Pons (tissue), 1 donor: ENCODE data around the gene PLK5.
"Not testable (repeated sequence)": the region's sequence is repeated elsewhere in the genome, so short reads cannot be mapped to it uniquely, and the experiment has no call there.

ENCODE experiments used
- DNase-seq: peaks from one replicate; pipeline ENCODE4 v3.0.0-alpha.2; 2016; ENCODE audit warnings: low spot score

Gene PLK5

DNA sequence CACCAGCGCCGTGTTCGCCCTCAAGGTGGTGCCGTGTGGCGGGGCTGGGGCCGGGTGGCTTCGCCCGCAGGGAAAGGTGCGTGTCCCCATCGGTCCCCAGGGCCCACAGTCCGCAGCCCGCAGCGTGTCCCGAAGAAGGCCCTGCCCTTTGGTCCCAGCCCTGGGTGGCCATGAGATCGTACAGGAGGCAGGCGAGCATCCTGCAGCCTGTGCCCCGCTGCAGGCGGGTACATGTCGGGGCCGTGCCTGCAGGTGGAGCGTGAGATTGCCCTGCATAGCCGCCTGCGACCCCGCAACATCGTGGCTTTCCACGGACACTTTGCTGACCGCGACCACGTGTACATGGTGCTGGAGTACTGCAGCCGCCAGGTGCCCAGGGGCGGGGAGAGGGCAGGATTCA, 1.5 kb downstream of the PLK5 start:
- DNase-seq = no peak

DNA sequence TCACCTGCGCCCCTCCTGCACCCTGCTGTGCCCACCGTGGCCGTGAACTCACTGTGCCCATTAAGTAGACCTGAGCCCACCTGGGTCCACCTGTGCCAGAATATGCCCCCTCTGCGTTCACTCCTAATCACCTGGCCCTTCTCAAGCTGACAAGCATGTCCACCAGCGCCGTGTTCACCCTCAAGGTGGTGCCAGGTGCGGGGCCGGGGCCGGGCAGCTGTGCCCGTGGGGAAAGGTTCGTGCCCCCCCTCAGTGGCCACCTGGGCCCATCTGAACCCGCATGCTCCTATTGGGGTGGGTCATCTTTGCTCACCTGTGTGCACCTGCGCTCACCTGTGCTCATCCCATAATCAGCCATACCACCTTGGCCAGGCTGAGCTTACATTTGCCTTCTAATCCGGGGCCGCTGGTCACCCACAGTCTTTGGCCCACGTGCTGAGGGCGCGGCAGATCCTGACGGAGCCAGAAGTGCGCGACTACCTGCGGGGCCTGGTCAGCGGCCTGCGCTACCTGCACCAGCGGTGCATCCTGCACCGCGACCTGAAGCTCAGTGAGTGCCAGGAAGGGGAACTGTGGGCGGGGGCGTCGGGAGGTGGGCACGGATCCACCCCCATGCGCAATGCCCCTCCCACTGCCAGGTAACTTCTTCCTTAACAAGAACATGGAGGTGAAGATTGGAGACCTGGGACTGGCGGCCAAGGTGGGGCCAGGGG, 2.3 kb downstream of the PLK5 start:
- DNase-seq = no peak

DNA sequence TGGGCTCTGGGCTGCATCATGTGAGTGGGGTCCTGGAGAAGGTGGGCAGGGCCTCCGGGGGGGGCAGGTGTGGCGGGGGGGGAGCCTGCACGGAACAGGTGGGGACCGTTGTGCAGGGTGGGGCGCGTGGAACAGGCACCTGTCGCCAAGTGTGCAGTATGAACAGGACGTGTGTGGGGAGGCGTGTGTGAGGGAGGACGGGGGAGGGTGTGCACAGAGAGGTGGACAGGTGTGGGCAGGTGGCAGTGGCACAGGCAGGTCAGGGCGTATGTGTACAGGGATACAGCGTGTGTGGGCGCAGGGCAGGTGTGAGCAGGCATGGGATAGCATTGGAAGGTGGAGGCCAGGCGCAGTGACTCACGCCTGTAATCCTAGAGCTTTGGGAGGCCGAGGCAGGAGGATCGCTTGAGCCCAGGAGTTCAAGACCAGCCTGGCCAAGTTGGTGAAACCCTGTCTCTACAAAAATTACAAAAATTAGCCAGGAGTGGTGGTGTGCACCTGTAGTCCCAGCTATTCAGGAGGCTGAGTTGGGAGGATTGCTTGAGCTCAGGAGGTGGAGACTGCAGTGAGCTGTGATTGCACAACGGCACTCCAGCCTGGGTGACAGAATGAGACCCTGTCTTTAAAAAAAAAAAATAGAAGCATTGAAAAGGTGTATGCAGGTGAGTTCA, 3.2 kb downstream of the PLK5 start:
- DNase-seq = no peak

DNA sequence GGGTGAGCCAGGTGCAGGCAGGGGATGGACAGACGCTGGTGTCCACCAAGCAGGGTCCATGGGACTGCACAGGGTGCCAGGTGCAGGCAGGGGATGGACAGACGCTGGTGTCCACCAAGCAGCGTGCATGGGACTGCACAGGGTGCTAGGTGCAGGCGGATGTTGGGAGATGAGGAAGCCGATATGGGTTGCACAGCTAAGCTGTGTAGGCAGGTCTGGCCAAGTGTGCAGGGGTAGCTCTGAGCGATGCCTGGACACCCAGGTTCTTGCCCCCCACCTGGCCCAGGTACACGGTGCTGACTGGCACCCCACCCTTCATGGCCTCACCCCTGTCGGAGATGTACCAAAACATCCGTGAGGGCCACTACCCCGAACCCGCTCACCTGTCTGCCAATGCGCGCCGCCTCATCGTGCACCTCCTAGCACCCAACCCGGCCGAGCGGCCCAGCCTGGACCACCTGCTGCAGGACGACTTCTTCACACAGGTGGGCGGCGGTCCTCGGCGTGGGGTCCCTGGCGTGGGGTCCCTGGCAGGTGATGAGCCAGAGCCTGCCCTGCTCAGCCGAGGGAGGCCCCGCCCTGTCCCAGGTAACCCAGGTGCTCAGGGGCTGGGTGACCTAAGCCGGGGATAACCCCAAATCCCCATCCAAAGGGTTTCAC, 3.9 kb downstream of the PLK5 start:
- no peak for DNase-seq

DNA sequence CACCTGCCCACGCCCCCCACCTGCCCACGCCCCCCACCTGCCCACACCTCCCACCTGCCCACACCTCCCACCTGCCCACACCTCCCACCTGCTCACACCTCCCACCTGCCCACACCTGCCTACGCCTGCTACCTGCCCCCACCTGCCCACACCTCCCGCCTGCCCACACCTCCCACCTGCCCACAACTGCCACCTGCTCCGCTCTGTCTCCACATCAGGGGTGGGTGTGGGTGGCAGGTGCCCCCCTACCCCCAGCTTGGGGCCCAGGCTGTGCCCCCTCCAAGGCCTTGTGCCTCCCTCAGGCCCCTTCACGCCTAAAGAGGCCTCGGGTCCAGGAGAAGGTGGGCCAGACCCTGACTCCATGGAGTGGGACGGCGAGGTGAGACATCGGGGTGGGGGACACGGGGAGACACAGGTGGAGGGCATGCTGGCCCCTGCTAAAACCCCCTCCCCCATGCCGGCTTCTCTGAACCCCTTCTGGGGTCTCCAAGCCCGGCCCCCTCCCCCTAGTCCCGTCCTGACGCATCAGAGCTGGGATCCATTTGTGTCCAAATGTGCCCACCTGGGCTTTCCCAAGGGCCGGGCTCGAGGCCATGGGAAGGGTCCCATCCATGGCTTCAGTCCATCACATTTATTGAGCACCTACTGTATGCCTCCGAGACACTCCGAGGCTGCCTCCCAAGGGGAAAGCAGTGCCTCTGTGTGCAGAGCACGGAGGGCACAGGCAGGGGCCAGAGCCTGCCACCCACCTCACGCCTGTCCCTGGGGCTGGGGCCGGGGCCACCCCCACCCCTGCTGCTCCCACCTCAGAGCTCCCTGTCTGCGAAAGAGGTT, 4.9 kb downstream of the PLK5 start:
- DNase-seq = no peak

DNA sequence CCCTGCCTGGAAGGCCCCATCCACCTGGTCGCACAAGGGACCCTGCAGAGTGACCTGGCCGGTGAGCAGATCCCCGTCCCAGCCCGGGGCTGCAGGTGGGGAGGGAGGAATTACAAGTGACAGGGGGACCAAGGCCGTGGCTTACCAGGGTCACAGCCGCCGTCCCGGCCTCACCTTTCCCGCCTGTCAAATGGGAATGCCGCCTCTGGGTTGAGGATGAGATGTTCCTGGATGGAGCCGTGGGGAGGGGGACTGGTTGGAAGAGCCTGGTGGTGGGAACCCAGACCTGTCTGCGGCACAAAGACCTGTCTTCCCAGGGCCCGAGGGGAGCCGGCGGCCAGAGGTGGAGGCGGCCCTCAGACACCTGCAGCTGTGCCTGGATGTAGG, 5.5 kb downstream of the PLK5 start:
- no peak for DNase-seq

DNA sequence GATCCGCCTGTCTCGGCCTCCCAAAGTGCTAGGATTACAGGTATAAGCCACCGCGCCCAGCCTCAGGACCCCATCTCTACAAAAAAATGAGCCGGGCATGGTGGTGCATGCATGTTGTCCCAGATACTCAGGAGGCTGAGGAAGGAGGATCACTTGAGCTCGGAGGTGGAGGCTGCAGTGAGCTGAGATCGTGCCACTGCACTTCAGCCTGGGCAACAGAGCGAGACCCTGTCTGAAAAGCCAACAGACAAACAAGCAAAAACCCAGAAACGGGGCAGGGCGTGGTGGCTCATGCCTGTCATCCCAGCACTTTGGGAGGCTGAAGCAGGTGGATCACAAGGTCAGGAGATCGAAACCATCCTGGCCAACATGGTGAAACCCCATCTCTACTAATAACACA, 7.0 kb downstream of the PLK5 start:
- not testable (repeated sequence) for DNase-seq

DNA sequence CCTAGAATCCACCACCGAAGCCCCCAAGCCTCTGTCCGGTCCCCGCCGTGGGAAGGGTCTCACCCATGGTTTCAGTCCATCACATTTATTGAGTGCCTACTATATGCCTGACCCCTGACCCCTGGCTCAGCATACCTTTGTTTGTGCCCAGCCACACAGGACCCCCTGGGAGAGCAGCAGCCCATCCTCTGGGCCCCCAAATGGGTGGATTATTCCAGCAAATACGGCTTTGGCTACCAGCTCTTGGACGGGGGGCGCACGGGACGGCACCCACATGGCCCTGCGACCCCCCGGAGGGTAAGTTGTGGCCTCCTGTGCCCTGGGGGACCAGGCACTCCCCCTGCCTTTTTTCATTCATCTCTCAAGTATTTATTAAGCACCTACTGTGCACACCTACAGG, 7.7 kb downstream of the PLK5 start:
- DNase-seq = no peak

DNA sequence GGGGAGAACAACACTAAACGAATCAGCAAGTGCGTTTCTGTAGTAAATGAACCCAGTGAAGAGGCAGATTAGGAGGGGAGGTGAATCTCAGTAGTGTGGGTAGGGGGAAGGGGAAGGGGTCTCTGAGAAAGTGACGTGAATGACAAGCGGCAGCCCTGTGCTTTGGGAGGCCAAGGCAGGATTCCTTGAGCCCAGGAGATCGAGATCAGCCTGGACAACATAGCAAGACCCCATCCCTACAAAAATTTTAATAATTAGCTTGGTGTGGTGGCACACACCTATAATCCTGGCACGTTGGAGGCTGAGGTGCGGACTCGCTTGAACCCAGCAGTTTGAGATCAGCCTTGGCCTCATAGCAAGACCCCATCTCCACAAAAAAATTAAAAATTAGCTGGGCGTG, 8.1 kb downstream of the PLK5 start:
- no peak for DNase-seq

DNA sequence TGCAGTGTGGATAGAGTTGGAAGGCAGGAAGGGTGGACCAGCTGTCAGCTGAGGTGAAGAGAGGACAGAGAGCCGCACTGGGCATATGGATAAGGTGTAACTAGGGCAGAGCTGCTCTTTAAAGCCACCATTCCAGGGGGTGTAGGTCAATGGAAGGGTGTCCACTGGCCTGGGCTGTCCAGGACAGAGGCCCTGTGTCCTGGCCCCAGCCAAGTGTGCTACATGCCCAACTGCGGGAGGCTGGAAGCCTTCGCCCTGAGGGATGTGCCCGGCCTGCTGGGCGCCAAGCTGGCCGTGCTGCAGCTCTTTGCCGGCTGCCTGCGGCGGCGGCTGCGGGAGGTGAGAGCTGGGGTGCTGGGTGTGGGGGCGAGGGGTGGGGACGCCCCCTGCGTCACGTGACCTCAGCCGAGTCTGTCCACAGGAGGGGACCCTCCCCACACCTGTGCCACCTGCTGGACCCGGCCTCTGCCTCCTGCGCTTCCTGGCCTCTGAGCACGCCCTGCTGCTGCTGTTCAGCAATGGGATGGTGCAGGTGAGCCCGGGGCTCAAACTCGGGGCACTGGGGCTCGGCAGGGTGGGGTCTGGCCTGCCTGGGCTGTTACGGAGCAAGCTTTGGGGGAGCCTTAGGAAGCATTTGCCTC, 9.8 kb downstream of the PLK5 start:
- DNase-seq = no peak

DNA sequence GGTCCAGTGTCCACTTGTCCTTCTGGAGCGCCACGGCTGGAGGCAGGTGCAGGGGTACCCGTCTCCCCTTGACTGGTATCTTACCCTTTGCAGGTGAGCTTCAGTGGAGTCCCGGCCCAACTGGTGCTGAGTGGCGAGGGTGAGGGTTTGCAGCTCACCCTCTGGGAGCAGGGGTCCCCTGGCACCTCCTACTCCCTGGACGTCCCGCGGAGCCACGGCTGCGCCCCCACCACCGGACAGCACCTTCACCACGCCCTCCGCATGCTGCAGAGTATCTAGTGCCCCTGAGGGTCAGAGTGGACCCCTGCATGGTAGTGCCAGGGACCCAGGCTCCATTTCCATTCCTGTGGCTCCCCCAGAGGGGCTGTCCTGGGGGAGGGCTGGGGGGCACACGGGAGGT, 11.1 kb downstream of the PLK5 start:
- DNase-seq = no peak

DNA sequence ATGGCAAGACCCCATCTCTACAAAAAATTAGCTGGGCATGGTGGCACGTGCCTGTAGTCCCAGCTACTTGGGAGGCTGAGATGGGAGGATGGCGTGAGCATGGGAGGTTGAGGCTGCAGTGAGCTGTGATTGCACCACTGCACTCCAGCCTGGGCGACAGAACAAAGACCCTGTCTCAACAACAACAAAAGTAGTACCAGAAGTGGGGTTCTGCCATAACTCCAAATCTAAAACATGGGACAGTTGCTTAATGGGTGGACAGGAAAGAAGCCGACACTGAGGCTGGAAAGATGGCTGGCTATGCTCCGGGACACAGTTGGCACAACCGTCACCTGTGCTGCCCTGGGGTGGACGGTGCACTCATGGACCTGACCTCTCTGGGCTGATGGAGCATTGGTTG, 11.8 kb downstream of the PLK5 start:
- DNase-seq = not testable (repeated sequence)

DNA sequence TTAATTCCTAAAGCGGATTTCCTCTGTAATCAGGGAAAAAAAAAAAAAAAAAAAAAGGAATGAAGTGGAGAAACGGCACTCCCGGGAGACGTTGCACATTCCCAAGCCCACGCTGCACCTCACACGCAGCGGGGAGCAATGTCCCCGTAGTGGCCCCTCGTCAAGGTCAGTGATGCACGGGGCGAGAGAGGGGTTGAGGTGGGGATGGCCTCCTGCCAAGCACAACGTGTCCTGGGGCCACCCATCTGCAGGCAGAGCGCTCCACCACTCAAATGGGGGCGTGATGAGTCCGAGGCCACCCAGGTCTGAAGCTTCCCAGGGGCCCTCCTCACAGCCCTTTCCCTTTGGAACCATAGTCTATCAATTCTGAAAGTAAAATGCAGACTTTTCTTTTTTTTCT, 15.1 kb downstream of the PLK5 start:
- no peak for DNase-seq

DNA sequence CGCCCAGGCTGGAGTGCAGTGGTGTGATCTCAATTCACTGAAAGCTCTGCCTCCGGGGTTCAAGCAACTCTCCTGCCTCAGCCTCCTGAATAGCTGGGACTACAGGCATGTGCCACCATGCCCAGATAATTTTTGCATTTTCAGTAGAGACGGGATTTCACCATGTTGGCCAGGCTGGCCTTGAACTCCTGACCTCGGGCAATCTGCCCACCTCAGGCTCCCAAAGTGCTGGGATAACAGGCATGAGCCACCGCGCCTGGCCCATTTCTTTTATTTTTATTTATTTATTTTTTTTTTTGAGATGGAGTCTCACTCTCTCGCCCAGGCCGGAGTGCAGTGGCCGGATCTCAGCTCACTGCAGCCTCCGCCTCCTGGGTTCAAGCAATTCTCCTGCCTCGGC, 15.9 kb downstream of the PLK5 start:
- DNase-seq = not testable (repeated sequence)

DNA sequence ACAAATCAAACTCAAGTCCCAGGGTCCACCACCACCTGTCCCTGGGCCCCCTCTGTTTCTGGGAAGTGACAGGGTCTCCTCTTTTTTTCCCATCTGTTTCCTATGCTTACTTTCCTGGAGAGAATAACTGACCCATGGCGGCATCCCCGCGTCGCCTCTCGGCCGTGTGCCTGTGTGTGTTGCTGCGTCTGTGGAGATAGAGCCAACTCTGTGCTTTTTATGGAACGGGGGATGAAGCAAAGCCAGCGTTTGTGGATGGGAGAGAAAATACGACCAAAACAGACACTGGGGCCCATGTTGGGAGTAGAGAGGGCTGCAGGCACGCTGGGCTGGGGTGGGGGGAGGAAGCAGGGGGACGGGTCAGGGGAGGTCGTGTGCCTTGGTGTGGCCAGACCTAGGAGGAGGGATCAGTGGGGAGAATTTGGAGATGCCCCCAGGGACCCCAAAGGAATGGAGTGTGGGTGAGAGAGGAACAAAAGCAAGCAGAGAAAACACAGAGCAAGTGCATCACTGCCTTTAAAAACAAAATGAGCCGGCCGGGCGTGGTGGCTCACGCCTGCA, 16.6 kb downstream of the PLK5 start:
- no peak for DNase-seq

DNA sequence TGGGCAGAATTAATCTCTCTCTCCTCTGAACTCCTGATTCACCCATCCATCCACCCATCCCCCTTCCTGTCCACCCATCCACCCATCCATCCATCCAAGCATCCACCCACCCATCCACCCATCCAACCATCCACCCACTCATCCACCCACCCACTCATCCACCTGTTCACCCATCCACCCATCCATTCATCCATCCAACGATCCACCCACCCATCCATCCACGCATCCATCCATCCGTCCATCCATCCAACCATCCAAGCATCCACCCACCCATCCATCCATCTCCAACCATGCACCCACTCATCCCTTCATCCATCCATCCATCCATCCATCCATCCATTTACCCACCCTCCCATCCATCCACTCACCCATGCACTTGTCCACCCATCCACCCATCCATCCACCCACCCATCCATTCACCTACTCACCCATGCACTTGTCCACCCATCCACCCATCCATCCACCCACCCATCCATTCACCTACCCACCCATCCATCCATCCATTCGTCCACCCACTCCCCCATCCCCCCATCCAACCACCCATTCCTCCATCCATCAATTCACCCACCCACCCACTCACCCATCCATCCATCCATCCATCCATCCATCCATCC, 25.6 kb downstream of the PLK5 start:
- no peak for DNase-seq

DNA sequence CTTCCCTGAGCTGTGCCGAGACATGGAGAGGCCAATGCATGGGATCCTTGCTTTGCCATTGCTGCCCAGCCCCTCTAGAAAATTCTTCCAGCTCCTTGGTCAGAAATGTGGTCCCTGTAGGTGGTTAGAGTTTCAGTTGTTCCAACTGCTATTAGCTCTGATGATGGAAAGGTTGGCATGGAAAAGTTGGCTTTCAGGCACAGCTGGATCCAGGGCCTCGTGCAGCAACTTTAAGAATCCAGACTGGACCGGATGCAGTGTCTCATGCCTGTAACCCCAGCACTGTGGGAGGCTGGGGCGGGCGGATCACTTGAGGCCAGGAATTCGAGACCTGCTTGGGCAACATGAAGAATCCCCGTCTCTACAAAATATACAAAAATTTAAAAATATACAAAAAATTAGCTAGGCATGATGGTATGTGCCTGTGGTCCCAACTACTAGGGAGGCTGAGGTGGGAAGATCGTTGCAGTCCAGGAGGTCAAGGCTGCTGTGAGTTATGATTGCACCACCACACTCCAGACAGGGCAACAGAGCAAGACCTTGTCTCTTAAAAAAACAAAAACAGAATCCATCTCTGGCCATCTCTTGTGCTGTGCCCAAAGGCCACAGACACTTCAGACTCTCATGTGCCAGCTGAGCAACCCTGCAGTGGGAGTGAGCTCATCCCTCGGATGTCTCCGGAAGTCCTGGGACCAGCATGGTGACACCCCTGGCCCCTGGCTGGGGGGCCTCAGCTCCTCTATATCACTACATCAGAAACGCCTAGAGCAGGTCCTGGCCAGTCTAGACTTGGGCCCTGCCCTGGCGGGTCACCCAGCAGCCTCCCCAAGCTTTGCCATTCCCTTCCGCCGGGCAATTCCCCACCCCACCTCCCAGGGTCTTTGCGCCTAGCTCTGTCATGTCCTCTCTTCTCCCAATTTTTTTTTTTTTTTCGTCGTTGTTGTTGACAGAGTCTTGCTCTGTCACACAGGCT, 27.5 kb downstream of the PLK5 start:
- DNase-seq = no peak

DNA sequence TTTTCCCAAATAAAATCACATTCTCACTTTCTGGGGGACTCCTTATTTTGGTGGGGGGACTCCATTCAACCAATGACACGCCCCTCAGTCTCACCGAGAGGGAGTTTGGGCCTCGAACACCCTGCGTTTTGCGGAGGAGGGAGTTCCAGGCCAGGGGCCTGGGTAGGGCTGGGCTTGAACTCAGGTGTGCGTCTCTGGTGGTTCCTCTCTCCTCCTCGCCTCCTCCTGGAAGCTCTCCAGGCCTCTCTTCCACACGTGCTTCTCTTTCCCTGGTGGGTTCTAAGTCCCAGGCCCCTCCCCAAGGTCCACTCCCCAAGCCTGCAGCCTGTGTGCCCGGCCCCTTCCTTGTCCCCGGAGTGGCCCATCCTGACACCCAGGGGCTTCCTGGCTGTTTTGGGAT, 29.5 kb downstream of the PLK5 start:
- DNase-seq = no peak

DNA sequence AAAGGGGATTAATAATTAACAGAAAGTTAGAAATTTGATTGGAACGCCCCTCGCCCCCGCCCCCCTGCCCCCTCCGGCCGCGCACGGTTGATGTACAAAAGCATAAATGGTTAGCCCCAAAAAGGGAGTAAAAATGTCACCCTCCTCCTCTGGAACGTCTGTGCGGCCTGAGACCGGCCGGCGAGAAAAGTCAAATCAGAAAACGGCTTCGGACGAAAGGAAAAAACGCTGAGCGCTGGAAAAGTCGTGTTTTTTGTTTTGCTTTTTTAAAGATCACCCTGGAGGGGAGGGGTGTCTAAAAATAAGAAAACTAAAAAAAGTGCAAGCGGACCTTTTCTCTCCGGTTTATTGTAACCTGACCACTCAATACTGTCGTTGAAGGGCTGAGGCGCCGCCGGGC, 31.1 kb downstream of the PLK5 start:
- DNase-seq = no peak
